Omental fat pad (tissue), 4 donors: ENCODE measurements around the gene KRTAP10-5. TPM values are rescaled to one million over a fixed set of nuclear protein-coding genes. Genes with fewer than 3 reads are reported as not detected.
"Not testable (repeated sequence)": the region's sequence is repeated elsewhere in the genome, so short reads cannot be mapped to it uniquely, and the experiment has no call there.

Experiments used
- ATAC-seq: fragments of 150-250 bp; one replicate; pipeline ENCODE4 v1.9.1; 2016; ENCODE audit warnings: mild to moderate bottlenecking, moderate library complexity; ENCODE audit not compliant: low FRiP score
- DNase-seq: peaks from one replicate; pipeline ENCODE4 v3.0.0-alpha.2; 2019; ENCODE audit warnings: low spot score
- CTCF ChIP-seq, 3 donors: fragments of 450-650 bp; IDR thresholded peaks; one replicate each; pipeline ENCODE4 v1.5.1; 2016 to 2017; ENCODE audit warnings: antibody characterized with exemption in 3 of 3, mild to moderate bottlenecking in 3 of 3, moderate library complexity in 2 of 3
- total RNA-seq, 4 donors: library from RNA; depleted of rRNA; stranded (reverse); fragments of >200 nt; gene quantifications; one replicate each; pipeline ENCODE4 v1.1.0, GENCODE V29; 2016

The KRTAP10-5 gene
- total RNA-seq = not detected

GRCh38 chr21:44580231-44580821, at the start of gene KRTAP10-5:
TSS of gene KRTAP10-5 (minus strand) at chr21:44580604. CDS start at chr21:44580578, 26 bp downstream.
- not testable (repeated sequence) for DNase-seq, ATAC-seq

GRCh38 chr21:44628707-44629391, 48.4 kb upstream of the KRTAP10-5 start:
- DNase-seq = no peak
- TF ChIP-seq CTCF (IDR thresholded peaks at IDR 0.05) = no peak
- no peak for ATAC-seq

- ATAC-seq, DNase-seq: not testable (repeated sequence)
These were observed 47.4 kb upstream of the KRTAP10-5 start for GRCh38 chr21:44627831-44628233.

- ATAC-seq = not testable (repeated sequence)
These were observed 46.9 kb upstream of the KRTAP10-5 start for GRCh38 chr21:44627181-44627822.

GRCh38 chr21:44626673-44627143, 46.3 kb upstream of the KRTAP10-5 start, which contains the start of gene KRTAP10-9:
TSS of gene KRTAP10-9 (plus strand) at chr21:44627093. CDS start at chr21:44627172, 79 bp downstream.
- DNase-seq = no peak
- ATAC-seq = no peak
- TF ChIP-seq CTCF (IDR thresholded peaks at IDR 0.05) = no peak

More at GRCh38 chr21:44627181-44627822, 46.9 kb upstream of the KRTAP10-5 start:
- DNase-seq = not testable (repeated sequence)

GRCh38 chr21:44626262-44626661, 45.9 kb upstream of the KRTAP10-5 start:
- ATAC-seq (no peak), DNase-seq (no peak)
- no peak for TF ChIP-seq CTCF (IDR thresholded peaks at IDR 0.05)

- DNase-seq = no peak
- no peak for TF ChIP-seq CTCF (IDR thresholded peaks at IDR 0.05)
- ATAC-seq = no peak
These were observed 45.4 kb upstream of the KRTAP10-5 start for GRCh38 chr21:44625756-44626155.

- no peak for ATAC-seq
- no peak for DNase-seq
- TF ChIP-seq CTCF (IDR thresholded peaks at IDR 0.05) = no peak
These were observed 43.2 kb upstream of the KRTAP10-5 start for GRCh38 chr21:44623575-44623974.
